Measurements from ENCODE around the gene PI4KA. TPM values are rescaled to one million over a fixed set of nuclear protein-coding genes. Genes with fewer than 3 reads are reported as not detected.

Gene PI4KA
- total and polyA plus RNA-seq, 2 experiments from 2014 or later, result 17.1 to 38.1 TPM

DNA sequence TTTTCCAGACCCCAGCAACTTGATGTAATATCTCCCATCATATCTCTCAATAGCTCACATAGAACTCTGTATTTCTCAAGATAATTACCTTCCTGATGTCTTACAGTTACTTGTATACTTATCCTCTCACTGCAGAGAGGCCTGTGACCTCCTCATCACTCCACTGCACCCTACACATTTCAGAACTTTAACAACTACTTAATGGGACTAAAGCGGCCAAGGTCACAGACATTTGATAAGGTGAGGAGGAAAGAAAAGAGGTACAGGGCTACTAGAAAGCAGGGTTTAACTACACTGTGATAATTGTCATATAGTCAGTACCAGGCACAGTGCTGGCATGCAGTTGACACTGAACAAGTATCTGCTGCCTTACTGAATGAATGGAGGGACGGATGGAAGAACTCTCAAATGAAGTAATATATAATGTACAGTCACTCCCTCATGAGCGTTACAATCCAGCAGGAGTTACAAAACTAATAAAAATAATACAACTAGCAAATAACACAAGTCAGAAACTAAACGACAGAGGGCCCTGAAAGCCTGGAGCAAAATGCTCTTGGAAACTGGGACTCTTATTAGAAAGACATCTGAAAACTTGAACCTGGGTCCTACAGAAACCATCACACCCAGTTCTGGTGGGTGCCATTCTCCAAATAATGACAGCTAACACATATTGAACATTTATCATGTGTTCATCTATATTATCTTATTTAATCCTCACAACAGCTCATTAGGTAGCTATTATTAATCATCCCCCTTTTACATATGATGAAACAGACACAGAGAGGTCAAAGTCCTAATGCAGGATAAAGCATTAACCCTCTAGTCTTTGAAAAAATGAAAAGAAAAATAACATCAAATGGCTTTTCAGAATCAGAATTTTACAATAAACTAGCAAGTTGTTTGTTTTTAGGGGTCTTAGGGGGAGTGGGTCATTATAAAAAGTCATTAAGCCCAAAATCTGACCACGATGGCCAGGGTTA, 14.3 kb downstream of the PI4KA start:
- H3K79me2 ChIP-seq (replicated peaks; ENCODE audit: insufficient read depth), result peaks cover 61% of the 10 kb centered on the region

More for the DNA sequence above, 14.3 kb downstream of the PI4KA start:
- H3K4me1 ChIP-seq (ENCODE audit: insufficient read depth), result peaks cover 27% of the 10 kb centered on the region
- H3K9me3 Mint-ChIP-seq, result no peaks in the 10 kb centered on the region
- H4K20me1 ChIP-seq (replicated peaks; ENCODE audit: insufficient read depth), result peaks cover 13% of the 10 kb centered on the region
- no peaks in the 10 kb centered on the region for H3K9me2 ChIP-seq (ENCODE audit: insufficient read depth)
- H3K4me3 Mint-ChIP-seq, result no peak overlapping the region
- H3K4me1 Mint-ChIP-seq, result peaks cover 38% of the 10 kb centered on the region
- H3K4me2 ChIP-seq, result no peak overlapping the region
- no peaks in the 10 kb centered on the region for H3K36me3 Mint-ChIP-seq (ENCODE audit: low read depth)
- H3K27me3 ChIP-seq (ENCODE audit: insufficient read depth), result no peaks in the 10 kb centered on the region
- DNase-seq (ENCODE audit: low spot score), result no peak
- no peak overlapping the region for H3K4me3 ChIP-seq
- no peak overlapping the region for H3K27ac ChIP-seq (ENCODE audit: low read depth)
- no peak for ATAC-seq
- H3F3A ChIP-seq (replicated peaks; ENCODE audit: low read depth), result no peaks in the 10 kb centered on the region
- no peak overlapping the region for H2AFZ ChIP-seq
- H3K27me3 Mint-ChIP-seq (ENCODE audit: insufficient read depth, low read depth, poor library complexity), result peaks cover 3% of the 10 kb centered on the region
- no peak overlapping the region; the same call in 1 of the 2 replicates for H3K27ac Mint-ChIP-seq
- no peaks in the 10 kb centered on the region for H3K36me3 ChIP-seq (ENCODE audit: insufficient read depth)
- TF ChIP-seq EZH2phosphoT487 (IDR thresholded peaks at IDR 0.05; ENCODE audit: unreplicated experiment) (no peak), NANOG (IDR thresholded peaks at IDR 0.05; ENCODE audit: borderline replicate concordance) (no peak), EZH2 (IDR thresholded peaks at IDR 0.05; ENCODE audit: low read depth, unreplicated experiment) (no peak), POLR2AphosphoS5 (IDR thresholded peaks at IDR 0.05; ENCODE audit: low read depth) (no peak), ZNF114 (CRISPR knock-in tag; IDR thresholded peaks at IDR 0.05) (no peak), ZNF331 (CRISPR knock-in tag; IDR thresholded peaks at IDR 0.05; ENCODE audit: low read depth) (no peak), CREB1 (CRISPR knock-in tag; IDR thresholded peaks at IDR 0.05; ENCODE audit: low read depth) (no peak), JUNB (IDR thresholded peaks at IDR 0.05; ENCODE audit: unreplicated experiment) (no peak), STAT1 (IDR thresholded peaks at IDR 0.05; ENCODE audit: unreplicated experiment) (no peak)
- TF ChIP-seq, protein P1, sequence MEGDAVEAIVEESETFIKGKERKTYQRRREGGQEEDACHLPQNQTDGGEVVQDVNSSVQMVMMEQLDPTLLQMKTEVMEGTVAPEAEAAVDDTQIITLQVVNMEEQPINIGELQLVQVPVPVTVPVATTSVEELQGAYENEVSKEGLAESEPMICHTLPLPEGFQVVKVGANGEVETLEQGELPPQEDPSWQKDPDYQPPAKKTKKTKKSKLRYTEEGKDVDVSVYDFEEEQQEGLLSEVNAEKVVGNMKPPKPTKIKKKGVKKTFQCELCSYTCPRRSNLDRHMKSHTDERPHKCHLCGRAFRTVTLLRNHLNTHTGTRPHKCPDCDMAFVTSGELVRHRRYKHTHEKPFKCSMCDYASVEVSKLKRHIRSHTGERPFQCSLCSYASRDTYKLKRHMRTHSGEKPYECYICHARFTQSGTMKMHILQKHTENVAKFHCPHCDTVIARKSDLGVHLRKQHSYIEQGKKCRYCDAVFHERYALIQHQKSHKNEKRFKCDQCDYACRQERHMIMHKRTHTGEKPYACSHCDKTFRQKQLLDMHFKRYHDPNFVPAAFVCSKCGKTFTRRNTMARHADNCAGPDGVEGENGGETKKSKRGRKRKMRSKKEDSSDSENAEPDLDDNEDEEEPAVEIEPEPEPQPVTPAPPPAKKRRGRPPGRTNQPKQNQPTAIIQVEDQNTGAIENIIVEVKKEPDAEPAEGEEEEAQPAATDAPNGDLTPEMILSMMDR (conservative IDR thresholded peaks at IDR 0.05; ENCODE audit: low read depth in 2 of 2), result no peak
- TF ChIP-seq, protein P2, sequence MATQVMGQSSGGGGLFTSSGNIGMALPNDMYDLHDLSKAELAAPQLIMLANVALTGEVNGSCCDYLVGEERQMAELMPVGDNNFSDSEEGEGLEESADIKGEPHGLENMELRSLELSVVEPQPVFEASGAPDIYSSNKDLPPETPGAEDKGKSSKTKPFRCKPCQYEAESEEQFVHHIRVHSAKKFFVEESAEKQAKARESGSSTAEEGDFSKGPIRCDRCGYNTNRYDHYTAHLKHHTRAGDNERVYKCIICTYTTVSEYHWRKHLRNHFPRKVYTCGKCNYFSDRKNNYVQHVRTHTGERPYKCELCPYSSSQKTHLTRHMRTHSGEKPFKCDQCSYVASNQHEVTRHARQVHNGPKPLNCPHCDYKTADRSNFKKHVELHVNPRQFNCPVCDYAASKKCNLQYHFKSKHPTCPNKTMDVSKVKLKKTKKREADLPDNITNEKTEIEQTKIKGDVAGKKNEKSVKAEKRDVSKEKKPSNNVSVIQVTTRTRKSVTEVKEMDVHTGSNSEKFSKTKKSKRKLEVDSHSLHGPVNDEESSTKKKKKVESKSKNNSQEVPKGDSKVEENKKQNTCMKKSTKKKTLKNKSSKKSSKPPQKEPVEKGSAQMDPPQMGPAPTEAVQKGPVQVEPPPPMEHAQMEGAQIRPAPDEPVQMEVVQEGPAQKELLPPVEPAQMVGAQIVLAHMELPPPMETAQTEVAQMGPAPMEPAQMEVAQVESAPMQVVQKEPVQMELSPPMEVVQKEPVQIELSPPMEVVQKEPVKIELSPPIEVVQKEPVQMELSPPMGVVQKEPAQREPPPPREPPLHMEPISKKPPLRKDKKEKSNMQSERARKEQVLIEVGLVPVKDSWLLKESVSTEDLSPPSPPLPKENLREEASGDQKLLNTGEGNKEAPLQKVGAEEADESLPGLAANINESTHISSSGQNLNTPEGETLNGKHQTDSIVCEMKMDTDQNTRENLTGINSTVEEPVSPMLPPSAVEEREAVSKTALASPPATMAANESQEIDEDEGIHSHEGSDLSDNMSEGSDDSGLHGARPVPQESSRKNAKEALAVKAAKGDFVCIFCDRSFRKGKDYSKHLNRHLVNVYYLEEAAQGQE (IDR thresholded peaks at IDR 0.05; ENCODE audit: unreplicated experiment), result no peak
- TF ChIP-seq, protein P3, sequence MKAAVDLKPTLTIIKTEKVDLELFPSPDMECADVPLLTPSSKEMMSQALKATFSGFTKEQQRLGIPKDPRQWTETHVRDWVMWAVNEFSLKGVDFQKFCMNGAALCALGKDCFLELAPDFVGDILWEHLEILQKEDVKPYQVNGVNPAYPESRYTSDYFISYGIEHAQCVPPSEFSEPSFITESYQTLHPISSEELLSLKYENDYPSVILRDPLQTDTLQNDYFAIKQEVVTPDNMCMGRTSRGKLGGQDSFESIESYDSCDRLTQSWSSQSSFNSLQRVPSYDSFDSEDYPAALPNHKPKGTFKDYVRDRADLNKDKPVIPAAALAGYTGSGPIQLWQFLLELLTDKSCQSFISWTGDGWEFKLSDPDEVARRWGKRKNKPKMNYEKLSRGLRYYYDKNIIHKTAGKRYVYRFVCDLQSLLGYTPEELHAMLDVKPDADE (IDR thresholded peaks at IDR 0.05), result no peak
- TF ChIP-seq, protein P4, sequence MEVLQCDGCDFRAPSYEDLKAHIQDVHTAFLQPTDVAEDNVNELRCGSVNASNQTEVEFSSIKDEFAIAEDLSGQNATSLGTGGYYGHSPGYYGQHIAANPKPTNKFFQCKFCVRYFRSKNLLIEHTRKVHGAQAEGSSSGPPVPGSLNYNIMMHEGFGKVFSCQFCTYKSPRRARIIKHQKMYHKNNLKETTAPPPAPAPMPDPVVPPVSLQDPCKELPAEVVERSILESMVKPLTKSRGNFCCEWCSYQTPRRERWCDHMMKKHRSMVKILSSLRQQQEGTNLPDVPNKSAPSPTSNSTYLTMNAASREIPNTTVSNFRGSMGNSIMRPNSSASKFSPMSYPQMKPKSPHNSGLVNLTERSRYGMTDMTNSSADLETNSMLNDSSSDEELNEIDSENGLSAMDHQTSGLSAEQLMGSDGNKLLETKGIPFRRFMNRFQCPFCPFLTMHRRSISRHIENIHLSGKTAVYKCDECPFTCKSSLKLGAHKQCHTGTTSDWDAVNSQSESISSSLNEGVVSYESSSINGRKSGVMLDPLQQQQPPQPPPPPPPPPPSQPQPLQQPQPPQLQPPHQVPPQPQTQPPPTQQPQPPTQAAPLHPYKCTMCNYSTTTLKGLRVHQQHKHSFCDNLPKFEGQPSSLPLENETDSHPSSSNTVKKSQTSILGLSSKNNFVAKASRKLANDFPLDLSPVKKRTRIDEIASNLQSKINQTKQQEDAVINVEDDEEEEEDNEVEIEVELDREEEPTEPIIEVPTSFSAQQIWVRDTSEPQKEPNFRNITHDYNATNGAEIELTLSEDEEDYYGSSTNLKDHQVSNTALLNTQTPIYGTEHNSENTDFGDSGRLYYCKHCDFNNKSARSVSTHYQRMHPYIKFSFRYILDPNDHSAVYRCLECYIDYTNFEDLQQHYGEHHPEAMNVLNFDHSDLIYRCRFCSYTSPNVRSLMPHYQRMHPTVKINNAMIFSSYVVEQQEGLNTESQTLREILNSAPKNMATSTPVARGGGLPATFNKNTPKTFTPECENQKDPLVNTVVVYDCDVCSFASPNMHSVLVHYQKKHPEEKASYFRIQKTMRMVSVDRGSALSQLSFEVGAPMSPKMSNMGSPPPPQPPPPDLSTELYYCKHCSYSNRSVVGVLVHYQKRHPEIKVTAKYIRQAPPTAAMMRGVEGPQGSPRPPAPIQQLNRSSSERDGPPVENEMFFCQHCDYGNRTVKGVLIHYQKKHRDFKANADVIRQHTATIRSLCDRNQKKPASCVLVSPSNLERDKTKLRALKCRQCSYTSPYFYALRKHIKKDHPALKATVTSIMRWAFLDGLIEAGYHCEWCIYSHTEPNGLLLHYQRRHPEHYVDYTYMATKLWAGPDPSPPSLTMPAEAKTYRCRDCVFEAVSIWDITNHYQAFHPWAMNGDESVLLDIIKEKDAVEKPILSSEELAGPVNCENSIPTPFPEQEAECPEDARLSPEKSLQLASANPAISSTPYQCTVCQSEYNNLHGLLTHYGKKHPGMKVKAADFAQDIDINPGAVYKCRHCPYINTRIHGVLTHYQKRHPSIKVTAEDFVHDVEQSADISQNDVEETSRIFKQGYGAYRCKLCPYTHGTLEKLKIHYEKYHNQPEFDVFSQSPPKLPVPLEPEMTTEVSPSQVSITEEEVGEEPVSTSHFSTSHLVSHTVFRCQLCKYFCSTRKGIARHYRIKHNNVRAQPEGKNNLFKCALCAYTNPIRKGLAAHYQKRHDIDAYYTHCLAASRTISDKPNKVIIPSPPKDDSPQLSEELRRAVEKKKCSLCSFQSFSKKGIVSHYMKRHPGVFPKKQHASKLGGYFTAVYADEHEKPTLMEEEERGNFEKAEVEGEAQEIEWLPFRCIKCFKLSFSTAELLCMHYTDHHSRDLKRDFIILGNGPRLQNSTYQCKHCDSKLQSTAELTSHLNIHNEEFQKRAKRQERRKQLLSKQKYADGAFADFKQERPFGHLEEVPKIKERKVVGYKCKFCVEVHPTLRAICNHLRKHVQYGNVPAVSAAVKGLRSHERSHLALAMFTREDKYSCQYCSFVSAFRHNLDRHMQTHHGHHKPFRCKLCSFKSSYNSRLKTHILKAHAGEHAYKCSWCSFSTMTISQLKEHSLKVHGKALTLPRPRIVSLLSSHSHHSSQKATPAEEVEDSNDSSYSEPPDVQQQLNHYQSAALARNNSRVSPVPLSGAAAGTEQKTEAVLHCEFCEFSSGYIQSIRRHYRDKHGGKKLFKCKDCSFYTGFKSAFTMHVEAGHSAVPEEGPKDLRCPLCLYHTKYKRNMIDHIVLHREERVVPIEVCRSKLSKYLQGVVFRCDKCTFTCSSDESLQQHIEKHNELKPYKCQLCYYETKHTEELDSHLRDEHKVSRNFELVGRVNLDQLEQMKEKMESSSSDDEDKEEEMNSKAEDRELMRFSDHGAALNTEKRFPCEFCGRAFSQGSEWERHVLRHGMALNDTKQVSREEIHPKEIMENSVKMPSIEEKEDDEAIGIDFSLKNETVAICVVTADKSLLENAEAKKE (CRISPR knock-in tag; IDR thresholded peaks at IDR 0.05), result no peak
